Measurements from ENCODE around the gene FFAR2.

GRCh38 chr19:35417713-35418534 lies 30.1 kb upstream of the FFAR2 start:
- TF ChIP-seq CTCF (IDR thresholded peaks at IDR 0.05), result no peak
- TF ChIP-seq POLR2A (IDR thresholded peaks at IDR 0.05), result no peak
